Sigmoid colon (tissue), 7 donors: Measurements from ENCODE around the gene ATF7IP. TPM values are rescaled to one million over a fixed set of nuclear protein-coding genes. Genes with fewer than 3 reads are reported as not detected.

Source experiments
- DNase-seq: peaks from one replicate; pipeline ENCODE4 v3.0.0-alpha.2; 2019
- H3K27ac ChIP-seq, 4 donors: fragments of 200-600 bp; sonication (generic); one replicate each; pipeline ENCODE4 v1.5.1; 2016 to 2019; ENCODE audit warnings: mild to moderate bottlenecking in 1 of 4
- H3K27me3 ChIP-seq, 3 donors: fragments of 200-600 bp; sonication (generic); one replicate each; pipeline ENCODE4 v1.5.1; 2019; ENCODE audit warnings: mild to moderate bottlenecking in 1 of 3
- H3K36me3 ChIP-seq, 4 donors: fragments of 200-600 bp; sonication (generic); one replicate each; pipeline ENCODE4 v1.5.1; 2016 to 2019
- H3K4me1 ChIP-seq, 4 donors: fragments of 200-600 bp; sonication (generic); one replicate each; pipeline ENCODE4 v1.5.1; 2017 to 2019
- H3K4me3 ChIP-seq, 4 donors: fragments of 200-600 bp; sonication (generic); one replicate each; pipeline ENCODE4 v1.5.1; 2017 to 2019; ENCODE audit warnings: mild to moderate bottlenecking in 2 of 4, moderate library complexity in 1 of 4
- H3K9me3 ChIP-seq, 4 donors: fragments of 200-600 bp in 3 of 4; sonication (generic) in 3 of 4; one replicate each; pipeline versions ENCODE4 v1.5.1 to v1.6.1; 2013 to 2019
- EP300 ChIP-seq, 4 donors: sonication (generic); formaldehyde crosslinking; IDR thresholded peaks; one replicate each; pipeline ENCODE4 v1.6.1; 2017; ENCODE audit warnings: antibody characterized with exemption in 4 of 4
- POLR2A ChIP-seq, 2 donors: fragments of 450-650 bp; IDR thresholded peaks; one replicate each; pipeline ENCODE4 v1.6.1; 2016; ENCODE audit warnings: antibody characterized with exemption in 2 of 2, mild to moderate bottlenecking in 2 of 2, moderate library complexity in 2 of 2
- POLR2AphosphoS5 ChIP-seq, 4 donors: sonication (generic); formaldehyde crosslinking; IDR thresholded peaks; one replicate each; pipeline ENCODE4 v1.6.1; 2017; ENCODE audit warnings: antibody characterized with exemption in 4 of 4
- WGBS, 2 donors: extraction: QIAGEN DNeasy Blood & Tissue Kit; methylation state at CpG; one replicate each; pipeline ENCODE4 v1.1.7; 2013; 5-methylcytosine and 5-hydroxymethylcytosine counted together
- intact Hi-C: fragments of 100-400 bp; cut with DNase I; formaldehyde crosslinking; loops from one replicate; pipeline ENCODE4 v1.15.1; 2023
- polyA plus RNA-seq, 3 donors: library from polyadenylated mRNA; stranded (reverse); fragments of 200-250 nt; gene quantifications; one replicate each; pipeline ENCODE4 v1.2.3, GENCODE V29; 2013
- total RNA-seq, 4 donors: library from RNA; depleted of rRNA; stranded (reverse); fragments of >200 nt; gene quantifications; one replicate each; pipeline ENCODE4 v1.1.0, GENCODE V29; 2016
- TF ChIP-seq, protein P1 (sequence below), 4 experiments: fragments of 450-650 bp in 3 of 4; fragments of 200-600 bp in 1 of 4; IDR thresholded peaks; one replicate each; pipeline ENCODE4 v1.5.1; 2016 to 2019; ENCODE audit warnings: antibody characterized with exemption in 4 of 4, mild to moderate bottlenecking in 3 of 4, moderate library complexity in 2 of 4
- donor health status: healthy with polysubstance abuse.
- donor health status: Bipolar disorder and iron deficiency.
- donor health status: healthy.

ATF7IP gene
- total and polyA plus RNA-seq, 7 donors: 3.0 to 58.4 (median 27.7) TPM

DNA sequence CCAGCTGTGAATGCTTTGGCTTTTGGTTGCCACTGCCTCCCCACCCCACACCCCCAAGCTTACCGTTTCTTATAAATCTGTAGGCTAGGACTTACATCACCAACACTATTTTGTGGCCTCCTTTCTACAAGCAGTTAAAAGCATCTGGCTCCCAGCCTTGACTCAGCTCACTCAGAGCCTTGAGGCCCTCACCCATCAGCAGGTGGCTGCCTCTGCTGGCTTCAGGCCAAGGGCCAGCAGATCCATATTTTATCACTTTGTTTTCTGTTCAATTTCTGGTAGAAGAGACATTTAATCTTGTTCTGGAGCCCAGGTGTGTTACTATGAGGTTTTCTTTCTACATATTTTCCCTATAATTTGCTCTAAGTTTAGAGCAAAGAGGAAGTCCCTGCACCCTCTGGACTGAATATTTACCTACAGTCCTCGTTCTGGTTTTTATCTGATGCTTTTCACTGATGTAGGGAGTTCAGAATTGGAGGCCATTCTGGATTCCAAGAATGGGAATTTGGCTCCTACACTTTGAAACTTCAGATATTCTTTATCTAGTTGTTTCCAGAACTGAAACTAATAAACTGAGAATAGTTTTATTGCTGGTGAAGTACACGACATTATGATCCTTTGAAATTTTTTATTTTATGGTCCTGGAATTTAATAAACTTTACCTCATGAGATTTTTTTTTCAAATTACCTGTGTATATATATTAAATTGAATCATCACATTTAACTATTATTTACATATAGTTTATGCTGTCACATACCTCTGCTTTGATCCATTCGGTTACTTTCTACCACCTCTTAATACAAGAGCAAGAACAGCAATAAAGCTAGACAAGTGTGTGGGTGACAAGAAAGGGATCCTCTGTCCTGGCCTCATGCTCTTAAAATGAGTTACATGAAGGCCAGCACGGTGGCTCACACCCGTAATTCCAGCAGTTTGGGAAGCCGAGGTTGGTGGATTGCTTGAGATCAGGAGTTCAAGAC is 180.0 kb downstream of the ATF7IP start:
- Histone ChIP-seq H3K27me3 (no peaks in the 10 kb centered on the region), H3K27ac (no peak overlapping the region), H3K4me3 (no peak overlapping the region), H3K4me1 (no peaks in the 10 kb centered on the region), H3K36me3 (no peaks in the 10 kb centered on the region), H3K9me3 (no peaks in the 10 kb centered on the region)
- intact Hi-C loops: no loop called here
- 23 to 62% methylated on average over 7 of the region's 7 CpGs for WGBS, 2 donors
- no peak for TF ChIP-seq EP300 (IDR thresholded peaks at IDR 0.05)
- TF ChIP-seq, protein P1, sequence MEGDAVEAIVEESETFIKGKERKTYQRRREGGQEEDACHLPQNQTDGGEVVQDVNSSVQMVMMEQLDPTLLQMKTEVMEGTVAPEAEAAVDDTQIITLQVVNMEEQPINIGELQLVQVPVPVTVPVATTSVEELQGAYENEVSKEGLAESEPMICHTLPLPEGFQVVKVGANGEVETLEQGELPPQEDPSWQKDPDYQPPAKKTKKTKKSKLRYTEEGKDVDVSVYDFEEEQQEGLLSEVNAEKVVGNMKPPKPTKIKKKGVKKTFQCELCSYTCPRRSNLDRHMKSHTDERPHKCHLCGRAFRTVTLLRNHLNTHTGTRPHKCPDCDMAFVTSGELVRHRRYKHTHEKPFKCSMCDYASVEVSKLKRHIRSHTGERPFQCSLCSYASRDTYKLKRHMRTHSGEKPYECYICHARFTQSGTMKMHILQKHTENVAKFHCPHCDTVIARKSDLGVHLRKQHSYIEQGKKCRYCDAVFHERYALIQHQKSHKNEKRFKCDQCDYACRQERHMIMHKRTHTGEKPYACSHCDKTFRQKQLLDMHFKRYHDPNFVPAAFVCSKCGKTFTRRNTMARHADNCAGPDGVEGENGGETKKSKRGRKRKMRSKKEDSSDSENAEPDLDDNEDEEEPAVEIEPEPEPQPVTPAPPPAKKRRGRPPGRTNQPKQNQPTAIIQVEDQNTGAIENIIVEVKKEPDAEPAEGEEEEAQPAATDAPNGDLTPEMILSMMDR (IDR thresholded peaks at IDR 0.05): no peak
- no peak for TF ChIP-seq POLR2AphosphoS5 (IDR thresholded peaks at IDR 0.05)
- TF ChIP-seq POLR2A (IDR thresholded peaks at IDR 0.05): no peak
- DNase-seq: no peak

DNA sequence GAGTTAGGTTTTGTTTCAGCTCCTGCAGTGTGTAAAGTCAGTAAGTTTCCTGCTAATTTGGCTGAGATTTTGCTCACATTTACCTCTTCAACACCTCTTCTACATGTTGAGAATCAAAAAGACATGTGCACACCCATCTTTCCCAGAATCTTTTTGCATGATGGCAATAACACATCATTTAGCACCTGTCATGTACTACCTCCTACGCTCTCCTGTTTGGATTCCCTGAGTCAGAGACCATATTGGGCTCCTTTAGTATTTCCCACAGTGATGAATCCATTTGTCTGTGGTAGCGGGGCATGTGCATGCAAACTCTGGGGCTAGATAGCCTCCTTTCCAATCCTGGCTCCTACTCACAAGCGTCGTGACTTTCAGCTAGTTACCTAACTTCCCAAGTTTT is 182.1 kb downstream of the ATF7IP start:
- Histone ChIP-seq H3K27me3 (no peaks in the 10 kb centered on the region), H3K36me3 (no peaks in the 10 kb centered on the region), H3K4me3 (no peak overlapping the region), H3K9me3 (no peaks in the 10 kb centered on the region), H3K4me1 (no peaks in the 10 kb centered on the region), H3K27ac (no peak overlapping the region)
- no peak for DNase-seq
- TF ChIP-seq, protein P1 (IDR thresholded peaks at IDR 0.05): no peak
- TF ChIP-seq EP300 (IDR thresholded peaks at IDR 0.05) (no peak), POLR2AphosphoS5 (IDR thresholded peaks at IDR 0.05) (no peak), POLR2A (IDR thresholded peaks at IDR 0.05) (no peak)
- WGBS, 2 donors: 91 to 96% methylated on average over 4 of the region's 4 CpGs
- intact Hi-C loops: no loop called here

DNA sequence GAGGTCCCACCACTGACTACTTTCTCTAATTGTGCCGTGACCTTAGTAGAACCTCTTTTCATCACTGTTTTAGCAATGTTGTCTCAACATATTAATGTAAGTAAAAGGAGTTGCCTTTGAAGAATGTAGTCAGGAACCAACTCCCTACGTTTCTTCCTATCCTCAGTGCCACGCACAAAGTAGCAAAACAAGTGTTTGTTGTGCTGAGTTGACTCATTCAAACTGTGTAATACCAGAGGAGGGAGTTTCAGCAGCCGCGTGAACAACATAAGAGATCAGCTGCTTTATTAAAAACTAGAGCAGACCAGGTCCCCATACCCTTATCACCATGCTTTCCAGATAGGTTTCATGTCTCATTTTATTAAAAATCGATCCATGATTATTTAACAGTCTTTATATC is 183.1 kb downstream of the ATF7IP start:
- H3K9me3 ChIP-seq: no peaks in the 10 kb centered on the region
- no peak for TF ChIP-seq POLR2AphosphoS5 (IDR thresholded peaks at IDR 0.05)
- no peak for TF ChIP-seq EP300 (IDR thresholded peaks at IDR 0.05)
- TF ChIP-seq, protein P1 (IDR thresholded peaks at IDR 0.05): no peak
- no peak for TF ChIP-seq POLR2A (IDR thresholded peaks at IDR 0.05)
- no peak for DNase-seq
- no peaks in the 10 kb centered on the region for H3K36me3 ChIP-seq
- 95% methylated on average over 6 of the region's 6 CpGs for WGBS, 2 donors
- peaks cover 0 to 2% (median 0%) of the 10 kb centered on the region in 4 donors for H3K4me1 ChIP-seq
- no peak overlapping the region for H3K4me3 ChIP-seq
- H3K27ac ChIP-seq: no peak overlapping the region
- no peaks in the 10 kb centered on the region for H3K27me3 ChIP-seq
- intact Hi-C loops: no loop called here

Other genes with a start within 250 kb of the ATF7IP start
- gene PLBD1, start 202.2 kb downstream of the ATF7IP start, total RNA-seq: 10 to 100 TPM in 2 of 4 donors, 1 to 10 TPM in 2; 8.7 to 16.2 (median 11.8) TPM
- 10 to 100 TPM; 15.6 to 24.4 (median 18.3) TPM for gene PLBD1, start 202.2 kb downstream of the ATF7IP start, polyA plus RNA-seq